ENCODE data around the gene NFATC1.
"Not testable (repeated sequence)": the region's sequence is repeated elsewhere in the genome, so short reads cannot be mapped to it uniquely, and the experiment has no call there.

The NFATC1 gene

DNA sequence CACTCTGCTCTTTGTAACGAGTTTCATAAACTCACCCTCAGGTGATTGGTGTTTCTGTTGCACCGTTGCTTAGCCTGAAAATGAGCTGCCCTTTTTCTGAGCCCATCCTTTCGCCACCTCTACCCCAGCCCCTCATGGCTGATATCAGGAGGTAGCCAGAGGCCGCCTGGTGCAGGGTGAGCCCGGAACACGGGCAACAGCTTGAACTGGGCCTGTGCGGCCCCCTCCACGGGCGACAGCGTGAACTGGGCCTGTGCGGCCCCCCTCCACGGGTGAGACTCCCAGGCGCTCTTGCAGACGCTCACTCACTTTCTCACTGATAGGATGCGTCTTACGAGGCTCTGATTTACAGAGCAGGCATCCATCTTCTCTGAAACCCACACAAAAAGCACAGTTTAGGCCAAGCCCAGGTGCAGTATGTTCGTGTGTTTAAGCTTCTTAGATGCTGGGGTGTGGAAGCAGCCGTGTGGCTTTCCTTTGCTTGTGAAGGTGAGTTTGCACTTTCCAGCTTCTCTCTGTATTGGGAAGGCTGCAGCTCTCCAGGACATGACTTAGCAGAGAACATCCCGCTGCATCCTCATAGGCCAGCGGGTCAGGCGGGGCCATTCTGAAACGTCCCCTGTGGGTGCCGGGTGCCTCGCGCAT lies 83.5 kb downstream of the NFATC1 start:
- no peak for DNase-seq

GRCh38 chr18:79479761-79480161 lies 84.0 kb downstream of the NFATC1 start:
- no peak for DNase-seq

- DNase-seq = no peak
Observed at GRCh38 chr18:79480171-79481045, 84.7 kb downstream of the NFATC1 start.

GRCh38 chr18:79481046-79481790 lies 85.5 kb downstream of the NFATC1 start:
- DNase-seq = no peak

- not testable (repeated sequence) for DNase-seq
Observed at GRCh38 chr18:79483393-79483792, 87.7 kb downstream of the NFATC1 start.

- DNase-seq = no peak
Observed at GRCh38 chr18:79483971-79484491, 88.3 kb downstream of the NFATC1 start.

- no peak for DNase-seq
Observed at GRCh38 chr18:79484661-79485621, 89.2 kb downstream of the NFATC1 start.

GRCh38 chr18:79485788-79486355 lies 90.1 kb downstream of the NFATC1 start:
- no peak for DNase-seq

- DNase-seq = no peak
Observed at GRCh38 chr18:79486356-79487182, 90.8 kb downstream of the NFATC1 start.

DNA sequence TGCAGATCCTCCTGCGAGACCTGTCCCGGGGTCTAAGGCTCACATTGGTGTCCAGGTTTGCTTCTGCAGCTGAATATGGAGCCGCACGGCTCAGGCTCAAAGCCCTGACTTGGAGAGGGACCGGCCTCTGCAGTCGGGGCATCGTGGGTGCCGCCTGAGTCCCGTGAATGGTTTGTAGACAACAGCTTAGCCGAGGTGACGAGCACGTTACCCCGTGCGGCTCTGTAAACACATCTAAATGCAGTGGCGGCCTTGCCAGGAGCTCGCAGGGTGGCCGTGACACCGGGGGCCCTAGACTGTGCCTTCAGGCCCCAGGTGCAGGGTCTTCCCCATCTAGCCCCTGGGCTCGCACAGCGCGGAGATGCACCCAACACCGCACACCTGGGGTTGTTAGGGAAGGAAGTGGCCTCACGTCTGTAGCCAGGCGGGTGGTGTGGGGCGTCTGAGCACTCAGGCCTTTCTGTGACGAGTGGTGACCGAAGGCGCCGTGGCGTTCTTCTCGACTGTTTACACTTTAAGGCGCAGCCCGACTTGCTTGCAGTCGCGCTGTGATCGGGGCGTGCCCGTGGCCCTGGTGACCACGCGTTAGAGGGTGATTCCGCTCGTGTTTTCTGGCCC lies 91.6 kb downstream of the NFATC1 start:
- no peak for DNase-seq

GRCh38 chr18:79487801-79488201 lies 92.1 kb downstream of the NFATC1 start:
- no peak for DNase-seq

- no peak for DNase-seq
Observed at GRCh38 chr18:79488311-79489050, 92.8 kb downstream of the NFATC1 start.

DNA sequence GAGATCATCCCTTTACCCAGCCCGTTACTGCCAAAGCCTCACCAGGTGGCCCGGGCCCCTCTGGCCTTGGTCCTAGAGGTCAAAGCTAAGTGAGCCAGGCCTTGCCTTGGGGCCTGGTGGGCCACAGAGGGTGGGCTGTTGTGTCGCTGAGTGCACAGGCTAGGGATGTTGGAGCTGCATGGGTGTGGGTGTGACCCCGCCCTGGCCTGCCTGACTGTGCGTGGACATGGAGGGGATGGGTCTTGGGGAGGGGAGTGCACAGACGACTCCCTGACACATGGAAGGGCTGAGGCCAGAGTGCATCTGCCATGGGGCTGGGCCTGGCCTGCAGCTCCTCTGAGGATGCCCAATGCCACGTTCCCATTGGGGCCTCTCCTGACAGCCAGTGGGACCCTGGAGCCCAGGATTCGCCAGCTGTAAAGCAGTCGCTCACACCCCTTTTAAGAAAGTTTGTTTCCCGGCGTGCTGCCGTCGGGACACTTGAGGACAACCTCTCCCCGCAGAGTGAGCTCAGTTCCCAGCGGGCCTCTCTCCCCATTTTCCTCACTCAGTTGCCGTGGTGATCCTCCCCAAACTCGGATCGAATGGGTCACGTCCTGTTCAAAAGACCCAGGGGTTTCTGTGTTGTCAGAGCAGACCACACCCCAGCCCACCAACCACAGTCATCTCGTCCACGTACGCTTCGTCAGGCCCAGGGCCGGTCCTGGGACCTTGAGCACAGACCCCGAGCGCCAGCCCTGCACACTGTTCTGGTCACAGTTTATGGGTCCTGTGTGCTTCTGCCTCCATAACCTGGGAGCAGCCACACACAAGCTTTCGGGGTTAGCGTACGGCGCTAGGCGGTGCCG lies 93.5 kb downstream of the NFATC1 start:
- no peak for DNase-seq

GRCh38 chr18:79489899-79490625 lies 94.3 kb downstream of the NFATC1 start:
- DNase-seq = no peak

DNA sequence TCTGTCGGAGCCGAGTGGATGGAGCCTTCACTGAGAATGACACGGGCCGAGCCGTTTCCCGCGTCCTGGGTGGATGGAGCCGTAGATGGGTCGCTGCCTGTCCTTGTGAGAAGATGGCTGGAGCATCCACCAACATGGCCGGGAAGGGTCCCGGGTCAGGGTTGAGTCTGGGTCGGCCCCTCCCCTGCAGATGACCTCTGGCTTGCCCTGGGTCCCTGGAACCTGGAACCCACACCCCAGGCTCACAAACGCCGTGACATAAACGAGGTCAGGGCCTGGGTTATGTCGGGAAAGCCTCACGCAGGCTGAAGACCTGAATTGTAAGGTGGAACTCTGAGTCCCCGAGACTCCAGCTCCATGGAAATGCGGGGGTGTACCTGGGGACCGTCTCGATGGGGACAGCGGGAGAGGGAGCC lies 94.9 kb downstream of the NFATC1 start:
- no peak for DNase-seq

- no peak for DNase-seq
Observed at GRCh38 chr18:79491081-79491551, 95.4 kb downstream of the NFATC1 start.

- DNase-seq = no peak
Observed at GRCh38 chr18:79493211-79493800, 97.6 kb downstream of the NFATC1 start.
